Activated CD4-positive, CD25-positive, alpha-beta regulatory T cell (primary cell): ENCODE measurements around the gene IPCEF1.
"Not testable (repeated sequence)": the region's sequence is repeated elsewhere in the genome, so short reads cannot be mapped to it uniquely, and the experiment has no call there.

Source experiments
- DNase-seq, 4 experiments: peaks; one replicate each; lab custom pipeline; 2025; lab: John Stamatoyannopoulos, UW

Gene IPCEF1

DNA sequence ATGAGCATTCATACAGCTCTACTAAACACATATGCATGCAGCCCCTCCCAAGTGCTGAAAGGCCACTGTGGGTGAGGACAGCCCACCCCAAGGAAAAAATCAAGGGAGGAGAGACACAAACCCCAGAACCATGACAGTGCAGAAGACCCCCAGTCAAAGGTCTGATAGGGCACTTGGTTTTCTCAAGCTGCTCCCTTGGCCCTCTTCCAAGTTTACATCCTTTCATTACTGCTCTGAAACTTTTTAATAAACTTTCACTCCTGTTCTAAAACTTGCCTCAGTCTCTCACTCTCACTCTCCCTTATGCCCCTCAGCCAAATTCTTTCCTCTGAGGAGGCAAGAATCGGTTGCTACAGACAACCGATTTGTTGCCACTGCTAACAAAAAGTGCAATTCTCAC is 24.9 kb downstream of the IPCEF1 start:
- no peak for DNase-seq

DNA sequence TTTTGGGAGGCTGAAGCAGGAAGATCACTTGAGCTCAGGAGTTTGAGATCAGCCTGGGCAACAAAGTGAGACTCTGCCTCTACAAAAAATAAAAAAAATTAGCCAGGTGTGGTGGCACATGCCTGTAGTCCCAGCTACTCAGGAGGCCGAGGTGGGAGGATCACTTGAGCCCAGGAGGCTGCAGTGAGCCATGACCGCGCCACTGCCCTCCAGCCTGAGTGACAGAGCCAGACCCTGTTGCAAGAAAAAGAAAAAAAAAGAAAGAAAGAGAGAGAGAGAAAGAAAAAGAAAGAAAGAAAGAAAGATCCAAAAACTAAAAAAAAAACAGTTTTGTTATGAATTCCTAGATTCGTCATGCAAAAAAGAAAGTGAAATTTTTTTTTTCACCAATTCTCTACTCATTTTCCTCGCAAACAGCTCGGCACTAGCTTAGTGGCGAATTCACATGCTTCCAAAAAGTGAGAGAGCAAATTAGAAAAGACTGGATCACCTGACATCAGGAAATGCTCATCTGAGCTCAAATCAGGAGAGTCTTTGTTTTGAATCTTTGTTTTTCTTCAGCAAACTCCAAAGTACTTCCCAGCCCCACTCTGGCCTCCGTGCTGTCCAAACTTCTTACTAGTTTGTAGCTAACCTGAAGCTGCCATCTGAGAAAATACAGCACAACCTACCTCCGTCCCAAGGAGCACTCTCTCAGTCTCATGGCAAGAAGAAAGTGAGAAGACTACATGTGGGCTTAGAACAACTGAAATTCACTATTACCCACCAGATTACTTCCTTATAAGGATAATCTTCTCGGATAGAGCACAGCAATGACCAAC is 27.0 kb downstream of the IPCEF1 start:
- DNase-seq, result no peak

DNA sequence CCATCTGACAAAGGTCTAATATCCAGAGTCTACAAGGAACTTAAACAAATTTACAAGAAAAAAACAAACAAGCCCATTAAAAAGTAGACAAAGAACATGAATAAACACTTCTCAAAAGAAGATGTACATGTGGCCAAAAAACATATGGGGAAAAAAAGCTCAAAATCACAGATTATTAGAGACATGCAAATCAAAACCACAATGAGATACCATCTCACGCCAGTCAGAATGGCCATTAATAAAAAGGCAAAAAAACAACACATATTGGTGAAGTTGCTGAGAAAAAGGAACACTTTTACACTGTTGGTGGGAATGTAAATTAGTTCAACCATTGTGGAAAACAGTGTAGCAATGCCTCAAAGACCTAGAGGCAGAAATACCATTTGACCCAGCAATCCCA is 29.3 kb downstream of the IPCEF1 start:
- DNase-seq, result not testable (repeated sequence)

DNA sequence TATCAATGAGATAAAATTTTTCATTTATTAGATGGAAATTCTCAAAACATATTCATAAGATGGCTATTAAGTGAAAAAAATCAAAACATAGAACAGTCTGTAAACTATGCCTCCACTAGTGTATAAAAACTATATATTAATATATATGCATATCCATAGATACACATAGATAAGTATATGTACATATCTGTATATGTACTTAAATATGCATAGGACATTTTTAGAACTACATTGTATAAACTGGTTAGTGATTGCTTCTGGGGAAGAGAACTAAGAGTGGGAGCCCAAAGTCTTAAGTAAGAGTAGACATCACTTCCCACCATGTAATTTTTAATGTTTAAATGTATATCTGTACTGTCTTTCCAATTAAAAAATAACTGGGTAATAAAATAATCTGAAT is 31.5 kb downstream of the IPCEF1 start:
- DNase-seq, result no peak

DNA sequence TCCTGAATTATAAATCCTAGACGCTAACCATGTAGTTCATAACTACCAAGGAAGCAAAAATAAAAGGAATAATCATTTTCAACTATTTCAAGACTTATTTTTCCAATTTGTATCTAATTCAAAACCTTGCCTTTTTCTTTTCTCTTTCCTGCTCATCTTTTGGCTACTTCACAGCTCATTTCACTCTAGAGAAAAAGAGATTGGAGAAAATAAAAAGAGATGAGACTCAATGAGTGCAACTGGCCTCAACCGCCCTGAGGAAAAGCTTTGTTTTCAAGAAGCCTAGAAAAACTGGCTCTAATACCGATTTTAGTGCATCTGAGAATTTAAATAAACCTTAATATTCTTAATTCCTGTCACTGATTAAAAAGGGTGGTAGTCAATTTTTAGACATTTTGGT is 36.4 kb downstream of the IPCEF1 start:
- no peak for DNase-seq

DNA sequence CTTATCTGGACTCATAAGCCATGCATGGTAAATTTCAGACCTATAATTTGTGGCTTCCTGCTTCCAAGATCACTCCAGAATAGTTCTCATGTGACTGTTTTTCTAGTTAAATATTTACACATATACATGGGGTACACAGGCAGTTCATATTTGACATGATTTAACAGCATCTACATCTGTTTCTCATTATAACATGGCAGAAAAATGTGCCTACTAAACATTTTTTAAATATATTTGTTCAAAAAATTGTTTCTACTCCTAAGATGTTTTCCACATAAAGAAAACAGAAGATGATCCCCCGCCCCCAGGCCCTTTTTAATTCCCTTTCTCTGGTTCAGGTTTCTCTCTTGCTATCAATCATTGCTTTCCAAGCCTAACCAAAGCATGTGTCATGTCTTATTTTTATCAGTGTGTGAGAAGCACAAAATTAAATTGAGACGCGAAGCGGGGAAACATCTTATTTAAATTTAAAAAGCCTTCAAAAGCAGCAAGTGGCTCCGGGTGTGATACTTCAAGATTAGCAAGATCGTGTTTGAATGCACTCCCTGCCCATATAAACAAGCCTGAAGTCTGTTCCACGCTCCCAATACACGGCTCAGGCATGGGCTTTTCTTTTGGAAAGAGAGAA is 37.3 kb downstream of the IPCEF1 start:
- DNase-seq, result no peak

DNA sequence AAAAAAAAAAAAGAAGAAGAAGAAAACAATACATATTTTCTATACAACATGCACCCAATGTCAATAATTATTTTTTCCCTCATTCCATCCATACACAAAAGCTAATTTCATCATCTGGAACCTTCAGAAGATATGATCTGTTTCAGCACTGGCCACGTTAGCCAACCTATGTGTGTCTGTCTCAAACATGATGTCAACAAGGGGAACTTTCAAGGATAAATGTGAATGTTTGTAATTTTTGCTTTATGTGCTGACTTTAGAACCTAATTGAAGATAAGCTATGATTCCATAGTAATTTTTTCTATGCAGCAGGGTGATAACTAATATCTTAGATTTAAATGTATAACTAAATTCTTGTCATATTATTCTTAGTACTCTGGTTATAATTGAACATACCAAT is 37.9 kb downstream of the IPCEF1 start:
- DNase-seq, result no peak

DNA sequence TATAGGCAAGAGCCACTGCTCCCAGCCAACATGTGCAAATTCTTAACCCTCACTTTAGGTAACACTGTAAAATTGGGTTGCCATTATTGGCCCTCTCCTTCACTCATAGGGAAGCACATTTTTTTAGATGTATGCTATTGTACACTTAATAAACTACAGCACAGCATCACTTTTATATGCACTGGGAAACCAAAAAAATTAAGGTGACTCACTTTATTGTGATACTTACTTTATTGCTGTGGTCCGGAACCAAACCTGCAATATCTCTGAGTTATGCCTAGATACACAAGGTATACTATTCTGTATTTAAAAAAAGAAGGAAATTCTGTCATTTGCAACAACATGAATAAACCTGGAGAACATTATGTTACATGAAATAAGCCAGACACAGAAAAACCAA is 40.5 kb downstream of the IPCEF1 start:
- DNase-seq, result no peak

DNA sequence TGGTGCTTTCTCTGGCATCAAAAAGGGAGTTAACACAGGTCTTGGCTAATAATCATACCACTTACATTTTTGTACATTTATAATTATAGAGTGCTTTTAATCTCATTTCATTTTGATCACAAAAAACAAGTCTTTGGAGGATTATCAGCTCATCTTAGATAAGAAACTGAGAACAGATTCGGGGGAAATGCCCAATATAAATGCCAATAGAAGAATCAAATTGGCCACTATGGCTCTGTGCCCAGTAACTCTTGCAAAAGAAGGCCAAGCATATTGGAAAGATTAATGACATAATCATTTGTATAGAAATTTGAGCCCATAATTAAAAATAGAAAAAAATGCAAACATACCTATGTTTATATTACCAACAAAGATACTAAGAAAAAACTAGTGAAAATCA is 42.5 kb downstream of the IPCEF1 start:
- no peak for DNase-seq

DNA sequence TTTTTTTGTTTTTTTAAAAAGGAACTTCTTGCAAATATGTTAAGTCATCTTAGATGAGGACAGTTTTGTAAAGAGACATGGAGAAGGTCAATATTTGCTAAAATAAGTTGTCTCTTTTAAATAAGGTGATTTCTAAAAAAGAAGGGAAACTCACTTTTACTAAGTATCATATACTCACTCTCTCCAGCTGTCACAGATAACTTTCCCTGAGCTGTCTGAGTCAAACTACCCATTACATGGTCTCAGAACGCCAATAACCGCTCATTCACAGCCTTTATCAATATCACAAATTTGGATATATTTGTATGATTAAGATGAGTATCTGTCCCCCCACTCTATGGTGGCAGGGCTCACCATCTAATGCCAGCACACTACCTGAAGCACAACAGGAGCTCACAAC is 47.6 kb downstream of the IPCEF1 start:
- no peak for DNase-seq

DNA sequence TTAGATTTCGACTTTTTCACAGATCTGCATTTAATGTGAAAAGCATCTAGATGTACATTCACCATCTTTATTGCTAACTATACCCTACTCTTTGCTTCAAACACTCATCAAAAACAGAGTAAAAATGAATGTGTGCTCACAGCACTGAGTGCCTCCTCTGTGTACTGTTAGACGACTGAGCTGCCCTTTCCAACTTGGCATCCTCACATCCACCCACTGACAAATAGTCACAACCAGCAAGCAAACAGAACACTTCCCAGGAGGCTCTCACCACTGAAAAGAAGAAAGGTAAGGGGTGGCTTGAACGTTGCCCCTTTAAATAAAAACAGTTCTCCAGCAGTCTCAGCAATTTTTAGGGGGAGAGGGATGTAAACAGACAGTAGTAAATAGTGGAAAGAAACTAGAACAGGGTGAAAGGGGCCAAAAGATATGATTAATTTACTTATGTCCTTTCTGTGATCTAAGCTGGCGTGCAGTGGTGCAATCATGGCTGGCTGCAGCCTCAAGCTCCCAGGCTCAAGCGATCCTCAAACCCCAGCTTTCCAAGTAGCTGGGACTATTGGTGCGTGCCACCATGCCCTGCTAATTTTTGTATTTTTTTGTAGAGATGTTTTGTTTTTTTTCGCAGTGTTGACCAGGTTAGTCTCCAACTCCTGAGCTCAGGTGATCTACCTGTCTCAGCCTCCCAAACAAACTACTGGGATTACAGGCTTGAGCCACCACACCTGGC is 48.7 kb downstream of the IPCEF1 start:
- DNase-seq, result no peak

DNA sequence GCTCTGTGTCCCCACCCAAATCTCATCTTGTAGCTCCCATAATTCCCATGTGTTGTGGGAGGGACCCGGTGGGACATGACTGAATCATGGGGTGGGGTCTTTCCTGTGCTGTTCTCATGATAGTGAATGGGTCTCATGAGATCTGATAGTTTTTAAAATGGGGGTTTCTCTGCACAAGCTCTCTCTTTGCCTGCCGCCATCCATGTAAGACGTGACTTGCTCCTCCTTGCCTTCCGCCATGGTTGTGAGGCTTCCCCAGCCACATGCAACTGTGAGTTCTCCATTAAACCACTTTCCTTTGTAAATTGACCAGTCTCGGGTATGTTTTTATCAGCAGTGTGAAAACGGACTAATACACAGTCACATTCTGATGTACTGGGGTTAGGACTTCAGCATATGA is 49.5 kb downstream of the IPCEF1 start:
- not testable (repeated sequence) for DNase-seq

DNA sequence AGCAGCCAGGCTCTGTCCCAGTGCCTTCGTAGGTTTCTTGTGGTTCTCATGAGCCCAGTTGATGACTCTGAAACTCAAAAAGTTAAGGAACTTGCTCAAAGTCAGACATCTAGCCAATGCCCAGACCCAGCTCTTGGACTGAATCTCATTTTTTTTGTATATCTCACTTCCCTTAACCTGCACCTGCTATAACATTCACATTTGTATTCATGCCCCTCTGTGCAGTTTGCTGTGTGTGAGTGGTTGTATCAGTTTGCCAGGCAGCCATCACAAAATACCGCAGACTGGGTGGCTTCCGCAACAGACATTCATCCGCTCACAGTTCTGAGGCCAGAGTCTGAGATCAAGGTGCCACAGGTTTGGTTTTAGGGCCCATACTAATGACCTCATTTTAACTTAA is 49.9 kb downstream of the IPCEF1 start:
- DNase-seq, result no peak

DNA sequence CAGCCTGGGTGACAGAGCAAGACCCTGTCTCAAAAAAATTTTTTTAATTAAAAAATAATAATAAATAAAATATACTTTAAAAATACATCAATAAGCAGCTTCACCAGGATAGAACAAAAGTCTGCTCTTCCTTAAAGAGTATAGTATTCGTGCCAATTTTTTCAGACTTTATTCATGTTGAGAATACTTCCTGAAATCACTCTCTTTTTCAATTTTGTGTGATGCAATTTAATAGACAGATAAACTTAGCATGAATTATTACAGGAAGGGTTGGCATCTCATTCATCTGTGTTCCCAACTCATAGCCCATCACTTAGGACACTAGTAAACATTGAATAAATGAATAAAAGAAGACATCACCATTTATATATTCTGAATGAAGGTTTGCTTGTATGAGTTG is 52.4 kb downstream of the IPCEF1 start:
- no peak for DNase-seq

DNA sequence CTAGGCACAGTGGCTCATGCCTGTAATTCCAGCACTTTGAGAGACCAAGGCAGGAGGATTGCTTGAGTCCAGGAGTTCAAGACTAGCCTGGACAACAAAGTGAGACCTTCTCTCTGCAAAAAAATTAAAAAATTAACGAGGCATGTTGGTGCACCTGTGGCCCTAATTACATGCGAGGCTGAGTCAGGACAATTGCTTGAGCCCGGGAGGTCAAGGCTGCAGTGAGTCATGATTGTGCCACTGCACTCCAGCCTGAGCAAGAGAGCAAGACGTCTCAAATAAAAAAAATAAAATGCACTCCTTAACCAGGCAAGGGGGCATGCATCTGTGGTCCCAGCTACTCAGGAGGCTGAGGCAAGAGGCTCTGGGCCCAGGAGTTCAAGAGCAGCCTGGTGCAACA is 53.0 kb downstream of the IPCEF1 start:
- not testable (repeated sequence) for DNase-seq

DNA sequence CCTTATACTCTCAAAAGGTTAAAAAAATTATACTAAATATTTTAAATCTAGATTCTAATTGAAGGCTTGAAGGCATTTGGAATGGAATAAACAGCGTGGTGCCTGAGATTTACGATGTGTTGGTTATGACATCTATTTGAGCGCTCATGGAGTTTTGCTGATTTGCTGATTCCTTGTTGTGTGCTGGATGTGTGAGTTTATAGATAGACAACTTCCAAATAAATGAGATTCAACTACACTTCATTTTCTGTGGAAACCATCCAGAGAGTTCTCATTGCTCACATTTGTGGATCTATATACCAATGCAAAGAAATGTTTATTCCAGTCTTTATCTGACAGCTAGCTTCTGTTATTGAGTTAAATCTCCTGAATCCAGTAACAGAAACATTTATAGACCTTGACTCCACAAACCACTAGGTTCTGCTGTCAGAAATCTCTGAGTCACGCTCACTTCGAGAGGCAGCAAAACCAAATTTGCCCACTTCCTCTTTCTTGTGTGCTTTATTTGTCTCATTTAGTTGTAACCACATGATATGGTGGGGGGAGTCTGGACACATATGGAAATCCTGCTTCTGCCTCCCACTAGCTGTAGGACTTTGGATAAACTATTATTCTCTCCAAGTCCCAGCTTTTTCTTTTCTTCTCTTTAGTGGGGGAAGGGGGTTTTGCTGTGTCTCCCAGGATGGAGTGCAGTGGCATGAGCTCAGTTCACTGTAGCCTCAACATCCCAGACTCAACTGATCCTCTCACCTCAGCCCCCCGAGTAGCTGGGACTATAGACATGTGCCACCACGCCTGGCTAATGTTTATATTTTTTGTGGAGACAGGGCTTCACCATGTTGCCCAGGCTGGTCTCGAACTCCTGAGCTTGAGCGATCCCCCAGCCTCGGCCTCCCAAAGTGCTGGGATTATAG is 54.5 kb downstream of the IPCEF1 start:
- no peak for DNase-seq

DNA sequence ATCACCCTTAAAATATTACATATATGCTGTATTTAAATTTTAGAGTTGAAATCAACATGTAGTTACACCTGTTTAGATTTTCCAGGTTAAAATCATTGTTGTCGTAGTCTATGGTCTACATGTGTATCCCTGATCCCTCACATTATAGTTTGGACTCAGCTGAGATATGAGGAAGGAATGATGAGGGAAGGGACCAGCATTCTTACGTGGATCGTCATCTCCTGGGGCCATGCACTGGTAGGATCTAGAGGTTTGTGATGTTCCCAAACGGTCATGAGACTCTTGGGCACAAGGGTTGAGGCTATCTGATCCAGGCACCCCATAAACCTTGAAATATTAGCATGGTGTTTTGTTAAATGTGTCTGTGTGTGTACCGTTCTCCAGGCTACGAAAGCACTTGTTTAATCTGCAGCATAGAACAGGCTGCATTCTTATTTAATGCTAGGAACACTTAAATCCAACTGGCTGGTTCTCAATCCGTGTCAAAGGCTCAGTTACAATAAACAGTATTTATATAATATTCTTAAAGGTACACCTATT is 55.4 kb downstream of the IPCEF1 start:
- no peak for DNase-seq

DNA sequence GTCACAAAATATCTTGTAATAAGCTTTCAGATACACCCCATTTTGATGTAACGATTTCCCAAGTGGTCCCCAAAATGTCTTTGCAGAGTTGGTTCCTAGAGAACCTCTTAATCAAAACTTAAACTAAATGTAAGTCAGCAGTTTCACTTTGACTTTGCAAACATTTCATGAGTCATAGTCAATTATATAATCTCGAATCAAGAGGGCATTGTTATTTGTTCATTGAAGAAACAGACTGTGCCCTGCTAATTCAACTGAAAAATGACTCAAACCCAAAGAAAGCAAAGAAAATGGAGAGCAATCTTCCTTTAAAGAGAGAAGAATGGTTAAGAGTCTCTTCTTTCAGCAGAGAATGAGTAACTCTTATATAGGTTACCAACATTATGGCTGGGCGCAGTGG is 58.3 kb downstream of the IPCEF1 start:
- DNase-seq, result no peak

DNA sequence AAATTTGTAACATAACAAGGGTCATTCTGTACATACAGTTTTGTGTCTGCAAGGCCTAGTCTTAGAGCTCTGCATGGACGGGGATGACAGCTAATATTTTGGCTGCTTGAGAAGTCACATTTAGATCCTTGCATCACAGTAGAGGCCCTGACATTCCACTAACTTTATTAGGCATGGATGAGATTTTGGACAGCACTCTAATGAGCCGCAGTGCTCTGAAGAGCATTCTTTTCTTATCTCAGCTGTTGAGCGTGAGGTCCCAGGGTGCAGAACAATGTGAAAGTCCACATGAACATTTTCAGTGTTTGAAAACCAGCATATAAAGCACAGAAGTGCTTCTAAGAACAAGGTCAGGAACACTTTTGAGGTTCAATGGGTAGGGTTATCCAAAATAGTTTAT is 58.9 kb downstream of the IPCEF1 start:
- DNase-seq, result no peak

DNA sequence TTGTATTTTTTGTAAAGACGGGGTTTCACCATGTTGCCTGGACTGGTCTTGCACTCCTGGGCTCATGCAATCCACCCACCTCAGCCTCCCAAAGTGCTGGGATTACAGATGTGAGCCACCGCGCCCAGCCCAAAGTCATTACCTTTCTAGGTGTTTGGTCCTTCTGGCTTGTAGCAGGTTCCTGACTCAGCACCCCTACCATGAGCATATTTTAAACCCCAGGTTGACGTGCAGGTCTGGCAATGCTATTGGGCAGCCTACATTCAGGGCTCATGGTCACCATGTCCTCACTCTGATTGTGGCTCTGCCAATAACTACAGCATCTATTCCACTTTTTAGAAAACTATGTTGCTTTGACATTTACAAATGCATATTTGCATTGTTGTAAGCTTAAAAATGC is 59.4 kb downstream of the IPCEF1 start:
- no peak for DNase-seq

DNA sequence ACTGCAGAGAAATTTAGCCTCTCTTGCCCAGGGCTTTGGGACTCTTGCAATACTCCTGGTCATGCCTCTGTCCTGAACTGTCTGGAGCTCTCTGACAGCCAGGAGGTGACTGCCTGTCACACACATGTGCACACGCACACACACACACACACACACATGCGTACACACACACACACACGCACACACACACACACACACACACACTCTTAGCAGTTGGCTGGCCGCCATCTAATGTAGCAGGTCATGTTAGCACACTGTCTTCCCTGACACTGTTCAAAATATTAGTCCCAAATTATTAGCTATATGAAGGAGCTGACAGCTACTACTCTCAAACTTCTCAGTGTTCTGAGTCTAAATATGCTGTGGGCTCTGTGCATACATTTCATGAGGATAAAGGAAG is 60.9 kb downstream of the IPCEF1 start:
- no peak for DNase-seq
